Stimulated activated CD4-positive, alpha-beta T cell treated with anti-CD3 and anti-CD28 coated beads, Interleukin-1b, Interleukin-23, amount 100 ng/mL, for 48 hours (primary cell): ENCODE results near the gene LARP1.
"Not testable (repeated sequence)": the region's sequence is repeated elsewhere in the genome, so short reads cannot be mapped to it uniquely, and the experiment has no call there.

ENCODE experiments used
- DNase-seq: peaks from one replicate; pipeline ENCODE4 v3.0.0-alpha.2; 2020

Gene LARP1

GRCh38 chr5:154794525-154795234 lies 39.5 kb downstream of the LARP1 start:
- DNase-seq: no peak

DNA sequence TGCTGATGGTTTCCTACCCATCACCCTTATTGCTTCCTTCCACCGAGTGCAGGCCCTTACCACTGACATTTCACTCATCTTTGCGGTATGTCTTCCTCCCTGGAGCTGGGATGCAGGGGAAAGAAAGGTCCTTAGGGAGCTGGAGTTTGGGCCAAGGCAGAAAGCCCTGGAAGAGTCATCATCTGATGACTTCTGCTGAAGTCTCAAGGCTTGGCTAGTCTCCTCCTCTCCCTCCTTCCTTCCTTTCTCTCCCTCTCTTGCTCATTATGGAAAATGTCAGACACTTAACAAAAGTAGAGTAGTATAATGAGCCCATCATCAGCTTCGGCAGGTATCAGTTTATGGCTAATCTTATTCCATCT lies 40.0 kb downstream of the LARP1 start:
- no peak for DNase-seq

DNA sequence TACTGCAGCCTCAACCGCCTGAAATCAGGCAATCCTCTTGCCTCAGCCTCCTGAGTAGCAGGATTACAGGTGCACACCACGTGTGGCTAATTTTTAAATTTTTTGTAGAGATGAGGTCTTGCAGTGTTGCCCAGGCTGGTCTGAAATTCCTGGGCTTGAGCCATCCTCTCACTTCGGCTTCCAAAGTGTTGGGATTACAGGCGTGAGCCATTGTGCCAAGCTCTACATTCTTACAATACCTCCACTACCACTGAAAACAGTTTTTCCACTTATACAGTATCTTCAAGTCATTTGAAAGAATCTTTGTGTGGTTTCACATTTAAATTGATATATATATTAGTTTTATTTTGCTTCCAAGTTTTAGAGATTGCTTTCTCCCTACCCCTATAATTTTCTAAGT lies 42.6 kb downstream of the LARP1 start:
- DNase-seq: no peak

GRCh38 chr5:154800582-154800981 lies 45.4 kb downstream of the LARP1 start:
- no peak for DNase-seq

GRCh38 chr5:154801083-154801482 lies 45.9 kb downstream of the LARP1 start:
- no peak for DNase-seq

DNA sequence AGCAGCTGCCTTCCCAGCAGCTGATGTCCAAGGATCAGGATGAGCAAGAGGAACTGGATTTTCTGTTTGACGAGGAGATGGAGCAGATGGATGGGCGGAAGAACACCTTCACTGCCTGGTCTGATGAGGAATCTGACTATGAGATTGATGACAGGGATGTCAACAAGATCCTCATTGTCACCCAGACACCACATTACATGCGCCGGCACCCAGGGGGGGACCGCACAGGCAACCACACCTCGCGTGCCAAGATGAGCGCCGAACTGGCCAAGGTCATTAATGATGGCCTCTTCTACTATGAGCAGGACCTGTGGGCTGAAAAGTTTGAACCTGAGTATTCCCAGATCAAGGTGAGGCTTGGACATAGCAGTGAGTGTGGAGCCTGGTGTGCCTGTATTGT lies 46.9 kb downstream of the LARP1 start:
- no peak for DNase-seq

- DNase-seq: no peak
Observed at GRCh38 chr5:154806176-154806575, 51.0 kb downstream of the LARP1 start.

- no peak for DNase-seq
Observed at GRCh38 chr5:154811239-154811638, 56.1 kb downstream of the LARP1 start.

- DNase-seq: peak; percentile 52
Observed at GRCh38 chr5:154811653-154812465, 56.7 kb downstream of the LARP1 start.

- DNase-seq: no peak
Observed at GRCh38 chr5:154813158-154813557, 58.0 kb downstream of the LARP1 start.

- no peak for DNase-seq
Observed at GRCh38 chr5:154813736-154814135, 58.6 kb downstream of the LARP1 start.

GRCh38 chr5:154815025-154815424 lies 59.8 kb downstream of the LARP1 start:
- DNase-seq: no peak

DNA sequence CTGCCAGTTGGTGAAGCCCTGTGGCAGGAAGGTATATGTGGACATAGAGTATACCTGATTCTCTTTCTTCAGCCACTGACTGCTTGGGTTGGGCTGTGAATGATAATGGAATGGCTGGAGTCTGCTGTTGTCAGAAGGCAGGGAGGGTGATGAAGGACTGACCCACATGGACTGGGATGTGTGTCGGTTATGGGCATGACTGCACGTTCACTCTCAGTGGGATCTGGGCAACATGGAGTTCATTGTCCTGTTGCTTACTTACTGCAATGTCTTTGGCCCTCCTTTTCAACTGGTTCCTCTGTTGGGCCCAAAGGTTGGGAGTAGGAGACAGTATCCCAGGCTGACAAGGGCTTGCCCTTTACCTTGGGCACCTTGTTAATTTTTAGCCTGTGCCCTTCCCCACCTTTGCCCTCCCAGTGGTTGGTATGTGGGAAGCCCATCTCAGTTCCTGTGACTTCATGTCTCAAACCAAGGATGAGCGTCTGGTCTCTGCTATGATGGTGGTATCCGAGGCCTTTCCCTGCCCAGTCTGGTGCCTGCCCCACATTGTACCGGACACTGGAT lies 60.6 kb downstream of the LARP1 start:
- no peak for DNase-seq

DNA sequence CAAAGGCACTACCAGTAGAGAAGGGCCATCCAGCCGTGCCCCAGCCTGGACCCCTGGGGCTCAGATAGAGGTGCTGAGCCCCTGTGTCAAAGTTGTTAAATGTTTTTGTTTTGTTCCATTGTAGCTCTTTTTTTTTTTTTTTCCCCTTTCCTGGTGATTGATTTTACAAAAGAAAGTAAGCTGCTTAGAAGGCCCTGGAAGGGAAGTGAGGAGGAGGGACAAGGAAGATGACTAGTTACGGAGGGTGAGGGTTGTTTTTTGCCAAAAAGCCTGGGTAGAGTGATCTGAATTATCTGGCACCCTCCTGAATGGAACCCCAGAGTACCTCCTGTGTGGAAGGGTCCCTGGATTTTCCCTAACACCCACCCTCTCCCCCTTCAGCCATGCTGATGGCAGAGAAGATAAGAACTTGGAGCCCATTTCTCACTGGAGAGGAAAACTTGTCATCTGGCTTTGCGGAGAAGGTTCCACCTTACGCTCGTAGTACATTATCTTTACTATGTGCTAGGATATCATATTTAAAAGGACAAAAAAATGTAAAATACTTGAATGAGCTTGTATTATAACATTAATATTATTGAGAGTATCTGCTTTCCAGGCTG lies 61.8 kb downstream of the LARP1 start:
- DNase-seq: no peak

DNA sequence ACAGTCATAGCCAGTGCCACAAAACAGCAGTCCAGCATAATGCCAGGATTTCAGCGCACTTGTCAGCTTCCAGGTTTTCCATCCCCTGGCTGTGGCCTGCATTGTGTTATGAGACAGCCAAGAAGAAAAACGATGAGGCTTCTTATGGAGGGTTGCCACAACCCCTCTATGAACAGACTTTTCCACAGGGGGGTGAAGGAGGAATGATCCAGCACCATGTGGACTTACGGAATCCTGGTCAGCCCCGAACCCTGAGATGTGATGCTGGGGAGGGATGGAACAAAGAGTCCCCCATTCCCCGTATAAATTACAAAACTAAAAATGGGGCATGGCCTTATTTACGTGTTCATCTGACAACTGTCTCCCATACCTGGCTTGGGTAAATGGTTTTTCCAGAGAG lies 62.6 kb downstream of the LARP1 start:
- DNase-seq: no peak

GRCh38 chr5:154818471-154819116 lies 63.4 kb downstream of the LARP1 start:
- DNase-seq: no peak

DNA sequence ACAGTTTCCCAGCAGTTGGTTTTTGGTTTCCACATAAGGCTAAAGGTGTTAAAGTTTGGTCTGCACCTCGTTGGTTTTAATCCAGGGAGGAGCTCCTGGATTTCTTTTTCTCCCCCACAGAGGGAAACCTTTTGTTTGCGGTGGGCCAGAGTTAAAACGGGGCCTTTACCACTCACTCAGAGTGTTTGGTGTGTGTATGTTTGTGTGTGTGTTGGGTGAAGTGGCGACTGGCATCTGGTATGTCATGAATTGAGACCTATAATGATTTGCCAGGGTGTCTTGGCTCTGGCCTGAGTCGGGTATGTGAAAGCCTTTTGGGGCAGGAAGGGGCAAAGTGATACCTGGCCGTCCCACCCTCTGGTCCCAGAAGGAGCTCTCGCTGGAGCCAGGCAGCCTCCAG lies 64.4 kb downstream of the LARP1 start:
- no peak for DNase-seq

DNA sequence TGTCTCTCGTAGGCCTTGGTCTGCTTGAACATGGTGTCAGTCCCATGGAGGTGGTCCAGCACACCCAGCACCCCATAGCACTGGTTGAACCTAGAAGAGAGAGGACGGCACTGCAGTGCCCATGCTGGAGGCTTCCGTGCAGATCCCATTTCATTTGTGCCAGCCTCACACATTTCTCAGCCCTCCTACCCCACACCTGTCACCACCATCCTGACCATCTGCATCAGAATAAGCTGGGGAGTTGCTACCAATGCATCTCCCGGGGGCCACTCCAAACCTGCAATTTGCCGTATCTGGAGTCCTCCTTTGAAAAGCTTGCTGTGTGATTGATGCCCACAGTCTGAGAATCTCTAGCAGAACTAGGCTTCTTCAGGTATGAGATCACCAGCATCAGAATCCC lies 65.2 kb downstream of the LARP1 start:
- DNase-seq: no peak

DNA sequence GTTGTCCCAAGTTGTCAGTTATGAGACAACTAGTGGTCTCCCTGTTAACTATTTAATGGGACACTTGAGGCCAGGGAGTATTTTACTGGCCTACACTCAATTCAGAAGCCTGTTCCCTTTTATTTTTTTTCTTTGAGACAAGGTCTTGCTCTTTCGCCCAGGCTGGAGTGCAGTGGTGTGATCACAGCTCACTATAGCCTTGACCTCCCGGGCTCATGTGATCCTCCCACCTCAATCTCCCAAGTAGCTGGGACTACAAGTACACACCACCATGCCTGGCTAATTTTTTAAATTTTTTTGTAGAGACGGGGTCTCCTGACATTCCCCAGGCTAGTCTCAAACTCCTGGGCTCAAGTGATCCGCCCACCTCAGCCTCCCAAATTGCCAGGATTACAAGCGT lies 67.7 kb downstream of the LARP1 start:
- DNase-seq: not testable (repeated sequence)

DNA sequence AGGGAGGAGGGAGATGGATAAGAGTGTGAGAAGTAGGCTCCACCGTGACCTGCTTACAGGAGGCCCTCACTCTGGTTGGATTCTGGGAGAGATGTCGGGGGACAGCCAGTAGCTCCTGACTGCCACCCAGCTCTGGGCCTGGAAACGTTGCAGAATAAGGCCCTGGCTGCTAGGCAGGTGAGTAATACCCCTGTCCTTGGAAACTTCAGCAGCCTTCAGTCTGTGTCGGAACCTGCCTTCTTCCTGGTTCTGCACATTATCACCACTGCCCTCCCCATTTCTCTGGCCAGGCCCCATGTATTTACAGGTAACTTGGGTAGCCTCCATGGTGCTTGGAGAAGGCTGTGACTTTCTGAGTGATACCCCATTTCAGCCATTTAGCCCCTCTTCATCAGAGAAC lies 68.4 kb downstream of the LARP1 start:
- no peak for DNase-seq

GRCh38 chr5:154824070-154824469 lies 68.9 kb downstream of the LARP1 start:
- no peak for DNase-seq

GRCh38 chr5:154829181-154829588 lies 74.0 kb downstream of the LARP1 start:
- no peak for DNase-seq

GRCh38 chr5:154829589-154830218 lies 74.5 kb downstream of the LARP1 start:
- DNase-seq: peak; percentile 39
